ENCODE results near the gene CNTNAP2. TPM values are rescaled to one million over a fixed set of nuclear protein-coding genes. Genes with fewer than 3 reads are reported as not detected.

CNTNAP2 gene
- total RNA-seq, 1 donor from 2014 or later, result 0.49 TPM

GRCh38 chr7:147423875-147424274 lies 1307.3 kb downstream of the CNTNAP2 start:
- DNase-seq (ENCODE audit: low spot score), result no peak
- no peak for ATAC-seq
- intact Hi-C loops (cut with DNase I), result no loop called here

DNA sequence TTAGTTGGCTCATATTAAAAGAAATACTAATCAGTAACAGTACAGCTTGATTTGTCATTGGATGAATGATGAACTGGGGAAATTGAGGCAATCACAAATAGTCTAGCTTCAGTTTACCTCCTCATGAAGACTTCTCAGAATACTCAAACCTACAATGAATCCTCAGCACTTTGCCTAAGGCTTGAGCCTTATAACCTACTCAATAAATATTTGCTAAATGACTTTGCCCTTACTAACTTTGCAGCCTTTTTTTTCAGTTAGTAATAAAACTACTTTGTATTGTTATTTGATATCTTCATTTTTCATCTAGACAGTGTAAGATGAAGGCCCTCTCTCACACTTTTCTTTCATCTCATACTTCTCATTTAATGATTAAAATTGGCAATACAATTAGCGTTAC lies 1311.5 kb downstream of the CNTNAP2 start:
- DNase-seq (ENCODE audit: low spot score) (no peak), ATAC-seq (no peak)
- intact Hi-C loops (cut with DNase I), result no loop called here

- intact Hi-C loops (cut with DNase I), result no loop called here
- ATAC-seq (no peak), DNase-seq (ENCODE audit: low spot score) (no peak)
Observed at GRCh38 chr7:147429961-147430360, 1313.4 kb downstream of the CNTNAP2 start.

- no peak for ATAC-seq
- no peak for DNase-seq (ENCODE audit: low spot score)
- intact Hi-C loops (cut with DNase I), result no loop called here
Observed at GRCh38 chr7:147432079-147432478, 1315.5 kb downstream of the CNTNAP2 start.

DNA sequence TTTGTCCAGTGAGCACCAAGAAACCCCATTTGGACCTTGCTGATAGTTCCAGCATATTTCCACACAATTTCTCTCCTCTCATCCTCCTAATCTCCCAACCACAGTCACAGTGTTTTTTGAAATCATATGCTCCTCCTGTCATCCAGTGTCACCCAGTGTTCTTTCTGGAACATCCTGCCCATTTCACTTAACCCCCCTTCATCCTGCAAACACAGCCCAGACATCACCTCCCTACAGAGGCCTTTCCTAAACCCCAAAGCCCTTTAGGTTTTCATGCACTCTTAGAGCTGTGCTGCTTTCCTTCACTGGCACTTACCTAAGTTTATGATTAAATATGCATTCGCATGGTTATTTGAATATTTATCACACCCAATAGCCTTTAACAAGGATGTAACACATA lies 1316.0 kb downstream of the CNTNAP2 start:
- DNase-seq (ENCODE audit: low spot score), result no peak
- no peak for ATAC-seq
- intact Hi-C loops (cut with DNase I), result no loop called here

DNA sequence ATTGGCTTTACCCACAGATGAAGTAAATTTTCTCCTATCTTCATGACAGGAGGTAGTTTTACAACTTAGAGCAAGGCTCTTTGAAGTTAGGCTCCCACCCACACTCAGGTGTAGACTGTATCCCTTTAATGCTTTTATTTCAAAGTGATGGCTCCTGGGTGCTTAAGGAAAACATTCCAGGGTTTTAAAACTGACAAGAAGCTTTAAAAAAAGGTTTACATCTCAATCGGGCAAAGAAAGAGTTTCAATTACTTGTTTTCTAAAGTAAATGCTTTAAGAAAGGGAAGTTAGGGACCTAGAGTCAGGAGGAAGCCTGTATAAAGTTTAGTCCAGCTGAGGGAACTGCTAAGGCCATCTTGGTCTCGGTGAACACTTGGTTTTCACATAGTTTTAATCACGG lies 1320.1 kb downstream of the CNTNAP2 start:
- DNase-seq (ENCODE audit: low spot score), result no peak
- intact Hi-C loops (cut with DNase I), result no loop called here
- no peak for ATAC-seq

DNA sequence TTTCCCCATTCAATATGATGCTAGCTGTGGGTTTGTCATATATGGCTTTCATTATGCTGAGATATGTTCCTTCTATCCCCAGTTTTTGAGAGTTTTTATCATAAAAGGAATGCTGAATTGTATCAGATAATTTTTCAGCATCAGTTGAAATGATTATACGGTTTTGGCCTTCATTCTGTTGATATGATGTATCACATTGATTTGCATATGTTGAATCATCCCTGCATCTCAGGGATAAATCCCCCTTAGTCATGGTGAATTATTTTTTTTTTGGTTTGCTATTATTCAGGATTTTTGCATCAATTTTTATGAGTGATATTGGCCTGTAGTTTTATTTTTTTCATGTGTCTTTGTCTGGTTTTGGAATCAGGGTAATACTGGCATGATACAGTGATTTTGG lies 1321.6 kb downstream of the CNTNAP2 start:
- intact Hi-C loops (cut with DNase I), result no loop called here
- no peak for ATAC-seq
- DNase-seq (ENCODE audit: low spot score), result no peak

GRCh38 chr7:147443942-147444341 lies 1327.3 kb downstream of the CNTNAP2 start:
- intact Hi-C loops (cut with DNase I), result no loop called here
- ATAC-seq (no peak), DNase-seq (ENCODE audit: low spot score) (no peak)

GRCh38 chr7:147452816-147453215 lies 1336.2 kb downstream of the CNTNAP2 start:
- DNase-seq (ENCODE audit: low spot score) (no peak), ATAC-seq (no peak)
- intact Hi-C loops (cut with DNase I), result no loop called here

DNA sequence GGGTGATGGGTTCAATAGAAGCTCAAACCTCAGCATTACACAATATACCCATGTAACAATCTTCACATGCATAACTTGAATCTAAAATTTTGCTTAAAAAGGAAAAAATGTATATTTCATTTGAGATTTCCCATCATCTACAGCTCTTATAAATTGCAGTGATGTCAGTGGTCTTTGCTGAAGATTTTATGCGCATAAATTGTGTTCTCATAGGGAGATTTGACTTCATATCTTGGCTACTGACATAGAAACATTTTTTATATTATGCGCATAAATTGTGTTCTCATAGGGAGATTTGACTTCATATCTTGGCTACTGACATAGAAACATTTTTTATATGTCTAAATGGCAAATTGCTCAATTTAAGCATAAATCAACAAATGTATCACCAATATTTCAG lies 1348.6 kb downstream of the CNTNAP2 start:
- intact Hi-C loops (cut with DNase I), result no loop called here
- no peak for ATAC-seq
- DNase-seq (ENCODE audit: low spot score), result no peak

DNA sequence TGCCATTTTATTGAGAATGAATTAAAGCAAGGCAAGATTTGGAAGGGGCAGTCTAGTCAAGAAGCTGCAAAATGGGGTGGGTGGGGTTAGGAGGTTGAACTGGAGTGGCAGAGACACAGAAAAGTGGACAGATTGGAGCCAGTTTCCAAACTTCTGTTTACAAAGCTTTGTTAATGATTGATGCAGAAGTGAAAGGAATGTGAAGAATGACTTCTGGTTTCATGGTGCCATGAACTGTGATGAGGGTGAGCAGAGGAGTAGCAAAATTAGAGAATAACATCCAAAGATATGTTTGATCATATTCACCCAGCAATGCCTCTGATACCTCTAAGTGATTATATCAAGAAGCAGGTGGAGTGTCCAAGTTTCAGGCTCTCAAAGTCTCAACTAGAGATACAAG lies 1356.0 kb downstream of the CNTNAP2 start:
- DNase-seq (ENCODE audit: low spot score) (no peak), ATAC-seq (no peak)
- intact Hi-C loops (cut with DNase I), result no loop called here

GRCh38 chr7:147474862-147475261 lies 1358.3 kb downstream of the CNTNAP2 start:
- intact Hi-C loops (cut with DNase I), result no loop called here
- DNase-seq (ENCODE audit: low spot score) (no peak), ATAC-seq (no peak)

DNA sequence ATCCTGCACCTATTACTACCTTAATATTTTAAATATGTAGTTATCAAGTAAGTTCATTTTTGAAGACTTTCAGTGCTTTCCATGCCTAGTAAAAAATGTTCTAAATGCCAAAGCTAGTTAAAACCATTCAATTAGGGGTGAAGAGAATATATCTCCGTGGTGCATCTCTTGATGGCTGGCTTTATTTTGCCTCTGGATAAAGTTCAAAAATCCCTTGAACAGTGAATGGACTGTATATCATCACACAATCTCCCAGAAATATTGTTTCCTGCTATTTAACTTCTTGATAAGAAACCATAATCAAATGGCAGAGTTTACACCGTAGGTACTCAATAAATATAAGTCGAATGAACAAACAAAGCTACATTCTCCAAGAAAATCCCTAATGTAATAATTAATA lies 1360.9 kb downstream of the CNTNAP2 start:
- no peak for ATAC-seq
- DNase-seq (ENCODE audit: low spot score), result no peak
- intact Hi-C loops (cut with DNase I), result no loop called here

DNA sequence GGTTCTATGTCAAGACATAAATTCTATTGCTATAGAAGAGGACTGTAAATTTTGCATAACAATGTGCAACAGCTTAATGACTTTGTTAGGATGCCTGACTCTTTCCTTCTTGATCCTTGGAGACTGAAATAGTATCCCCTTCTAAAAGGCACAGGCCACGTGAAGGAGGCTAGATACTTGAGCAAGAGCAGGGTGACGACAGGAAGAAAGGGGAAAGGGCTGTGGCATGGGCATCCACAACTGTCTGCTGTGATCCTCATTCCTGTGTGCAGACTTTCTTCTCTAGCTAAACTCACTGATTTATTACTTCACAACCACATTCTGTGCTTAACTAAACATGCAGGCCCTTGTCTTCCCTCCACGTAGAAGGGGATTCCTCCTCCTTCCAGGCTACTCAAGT lies 1362.2 kb downstream of the CNTNAP2 start:
- no peak for DNase-seq (ENCODE audit: low spot score)
- intact Hi-C loops (cut with DNase I), result no loop called here
- ATAC-seq, result no peak

DNA sequence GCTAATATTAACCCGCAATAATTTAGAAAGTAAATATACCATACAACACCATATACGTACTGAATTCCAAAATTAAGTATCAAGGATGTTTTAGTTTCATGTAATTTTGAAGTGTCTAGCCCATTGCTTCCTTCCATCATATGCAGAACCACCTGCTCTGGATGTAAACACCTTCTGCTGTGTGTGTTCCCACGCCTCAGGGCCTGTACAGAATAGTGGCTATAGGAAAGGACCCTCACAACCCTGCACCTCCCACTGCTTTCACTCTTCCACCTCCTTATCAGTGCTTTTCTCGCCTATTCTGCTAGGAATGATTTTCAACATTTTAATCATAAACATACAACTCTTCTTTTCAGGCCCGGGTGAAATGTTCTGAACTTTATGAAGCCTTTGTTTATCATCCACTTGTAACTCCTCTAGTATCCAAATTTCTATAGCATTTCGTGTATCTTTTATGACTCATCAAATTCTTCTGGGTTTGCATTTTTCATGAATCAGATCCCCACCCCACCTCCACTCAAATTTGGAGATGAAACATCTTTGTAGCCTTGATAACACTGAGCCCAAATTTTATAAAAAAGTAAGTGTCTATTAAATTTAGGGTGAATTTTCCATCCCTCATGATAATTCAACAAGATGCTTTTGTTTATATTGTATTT lies 1367.2 kb downstream of the CNTNAP2 start:
- intact Hi-C loops (cut with DNase I), result no loop called here
- DNase-seq (ENCODE audit: low spot score) (no peak), ATAC-seq (no peak)

- ATAC-seq, result no peak
- intact Hi-C loops (cut with DNase I), result no loop called here
Observed at GRCh38 chr7:147485660-147486210, 1369.1 kb downstream of the CNTNAP2 start.

GRCh38 chr7:147492606-147493005 lies 1376.0 kb downstream of the CNTNAP2 start:
- intact Hi-C loops (cut with DNase I), result no loop called here
- DNase-seq (ENCODE audit: low spot score) (no peak), ATAC-seq (no peak)

More at GRCh38 chr7:147485660-147486210, 1369.1 kb downstream of the CNTNAP2 start:
- DNase-seq (ENCODE audit: low spot score), result no peak

DNA sequence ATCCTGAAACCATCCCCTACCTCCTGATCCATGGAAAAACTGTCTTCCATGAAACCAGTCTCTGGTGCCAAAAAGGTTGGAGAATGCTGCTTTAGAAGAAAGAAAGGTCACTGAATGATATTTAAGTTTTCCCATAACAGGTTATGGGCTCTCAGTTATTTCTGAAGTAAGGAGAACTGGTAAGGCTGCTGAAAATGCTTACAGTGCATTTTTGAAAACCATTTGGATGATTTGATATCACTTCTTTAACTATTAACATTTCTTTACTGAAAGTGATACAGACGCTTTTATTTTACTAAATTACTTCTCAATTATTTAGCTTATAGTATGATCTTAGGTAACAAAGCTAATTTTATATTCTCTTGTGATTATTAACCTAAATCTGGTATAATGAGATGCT lies 1379.6 kb downstream of the CNTNAP2 start:
- ATAC-seq (no peak), DNase-seq (ENCODE audit: low spot score) (no peak)
- intact Hi-C loops (cut with DNase I), result no loop called here

DNA sequence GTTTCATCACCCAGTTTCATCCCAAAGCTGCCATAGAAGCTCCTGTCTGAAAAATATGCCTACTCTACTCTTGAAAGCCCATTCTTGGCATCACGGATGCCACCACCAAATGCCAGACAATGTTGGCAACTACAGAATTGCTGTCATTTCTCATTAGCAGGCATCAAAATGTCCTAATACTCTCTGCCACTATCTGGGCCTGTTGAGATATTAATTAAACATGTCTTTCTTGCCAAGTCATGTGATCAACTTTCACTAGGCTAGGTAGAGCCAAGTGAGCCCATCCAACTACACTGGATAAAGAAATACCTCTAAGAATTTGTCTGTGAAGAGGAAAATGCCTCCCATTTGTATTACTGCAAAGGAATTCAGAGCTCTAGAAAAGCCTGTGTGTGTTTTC lies 1380.6 kb downstream of the CNTNAP2 start:
- ATAC-seq (no peak), DNase-seq (ENCODE audit: low spot score) (no peak)
- intact Hi-C loops (cut with DNase I), result no loop called here

DNA sequence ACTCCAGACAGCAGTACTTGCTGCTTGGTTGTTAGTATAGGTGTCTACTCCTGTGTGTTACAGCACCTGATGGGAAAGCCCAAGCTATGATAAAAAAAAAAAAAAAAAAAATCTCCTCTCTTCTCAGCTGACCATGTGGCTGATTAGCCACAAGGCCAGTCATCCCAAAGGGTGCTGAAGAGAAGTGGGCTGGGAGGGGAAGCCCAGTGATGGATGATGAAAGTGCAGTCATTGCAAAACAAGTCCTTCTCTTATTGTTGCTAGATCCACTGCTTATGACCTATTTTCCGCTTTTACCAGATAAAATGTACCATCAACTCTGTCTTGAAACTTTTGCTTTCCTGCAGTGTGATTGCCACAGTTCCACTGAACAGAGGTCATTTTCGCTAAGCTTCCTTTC lies 1381.5 kb downstream of the CNTNAP2 start:
- no peak for DNase-seq (ENCODE audit: low spot score)
- no peak for ATAC-seq
- intact Hi-C loops (cut with DNase I), result no loop called here

GRCh38 chr7:147509035-147509501 lies 1392.5 kb downstream of the CNTNAP2 start:
- ATAC-seq (no peak), DNase-seq (ENCODE audit: low spot score) (no peak)
- intact Hi-C loops (cut with DNase I), result no loop called here

Data from sciatic nerve (tissue), 2 donors.